ENCODE measurements around the gene TGFBR1. TPM values are rescaled to one million over a fixed set of nuclear protein-coding genes. Genes with fewer than 3 reads are reported as not detected.

TGFBR1 gene
- total and polyA plus RNA-seq, 4 donors: 25.1 to 97.6 (median 44.9) TPM

- DNase-seq (ENCODE audit: low read depth in 4 of 6, low spot score in 6 of 6): no peak
- Histone ChIP-seq H3K27me3 (ENCODE audit: control insufficient read depth, insufficient read depth, low read length) (no peaks in the 10 kb centered on the region), H3K27ac (ENCODE audit: low read depth, low read length) (no peak overlapping the region), H3K9me3 (ENCODE audit: control insufficient read depth, insufficient read depth, low read length) (no peaks in the 10 kb centered on the region), H3K4me3 (ENCODE audit: low read depth, low read length) (no peak overlapping the region), H3K36me3 (ENCODE audit: control insufficient read depth, insufficient read depth, low read length) (no peaks in the 10 kb centered on the region), H3K4me1 (ENCODE audit: control insufficient read depth, insufficient read depth, low read length) (no peaks in the 10 kb centered on the region)
- WGBS (ENCODE audit: insufficient coverage): no CpG with 5 or more reads among the region's 1 CpG
Measured at GRCh38 chr9:99128133-99128406, 23.2 kb downstream of the TGFBR1 start.

- H3K27ac ChIP-seq (ENCODE audit: low read depth, low read length): no peak overlapping the region
- H3K36me3 ChIP-seq (ENCODE audit: control insufficient read depth, insufficient read depth, low read length): no peaks in the 10 kb centered on the region
- H3K9me3 ChIP-seq (ENCODE audit: control insufficient read depth, insufficient read depth, low read length): no peaks in the 10 kb centered on the region
- no peaks in the 10 kb centered on the region for H3K27me3 ChIP-seq (ENCODE audit: control insufficient read depth, insufficient read depth, low read length)
- no peaks in the 10 kb centered on the region for H3K4me1 ChIP-seq (ENCODE audit: control insufficient read depth, insufficient read depth, low read length)
- H3K4me3 ChIP-seq (ENCODE audit: low read depth, low read length): no peak overlapping the region
- whole genome bisulfite sequencing (ENCODE audit: insufficient coverage): no CpG with 5 or more reads among the region's 1 CpG
- no peak for DNase-seq (ENCODE audit: low read depth in 4 of 6, low spot score in 6 of 6)
Measured at GRCh38 chr9:99129091-99129490, 24.2 kb downstream of the TGFBR1 start.

GRCh38 chr9:99130069-99130468, 25.2 kb downstream of the TGFBR1 start:
- H3K36me3 ChIP-seq (ENCODE audit: control insufficient read depth, insufficient read depth, low read length): no peaks in the 10 kb centered on the region
- DNase-seq (ENCODE audit: low read depth in 4 of 6, low spot score in 6 of 6): no peak
- no peaks in the 10 kb centered on the region for H3K4me1 ChIP-seq (ENCODE audit: control insufficient read depth, insufficient read depth, low read length)
- H3K27me3 ChIP-seq (ENCODE audit: control insufficient read depth, insufficient read depth, low read length): no peaks in the 10 kb centered on the region
- H3K4me3 ChIP-seq (ENCODE audit: low read depth, low read length): no peak overlapping the region
- no peak overlapping the region for H3K27ac ChIP-seq (ENCODE audit: low read depth, low read length)
- WGBS (ENCODE audit: insufficient coverage): 75% methylated on average over 1 of the region's 3 CpGs
- H3K9me3 ChIP-seq (ENCODE audit: control insufficient read depth, insufficient read depth, low read length): no peaks in the 10 kb centered on the region

DNA sequence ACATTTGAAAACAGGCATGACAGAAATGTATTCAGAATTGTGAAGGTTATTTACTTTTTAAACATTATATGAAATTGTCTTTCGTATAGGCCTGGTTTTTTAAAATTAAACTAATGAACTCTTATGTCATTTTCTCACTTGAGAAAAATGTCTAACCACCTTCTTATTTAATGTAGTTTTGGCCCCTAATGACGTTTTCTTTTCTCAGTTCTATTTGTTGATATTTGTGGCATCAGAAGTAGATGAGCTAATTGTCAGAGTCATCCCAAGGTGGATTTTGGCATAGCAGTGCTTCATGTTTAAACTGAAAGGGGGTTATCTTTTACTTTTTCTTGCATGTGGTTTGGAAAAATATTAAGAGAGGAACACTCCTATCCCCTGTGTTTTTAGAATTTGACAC, 28.2 kb downstream of the TGFBR1 start:
- no peak overlapping the region for H3K27ac ChIP-seq (ENCODE audit: low read depth, low read length)
- no peaks in the 10 kb centered on the region for H3K36me3 ChIP-seq (ENCODE audit: control insufficient read depth, insufficient read depth, low read length)
- no peaks in the 10 kb centered on the region for H3K27me3 ChIP-seq (ENCODE audit: control insufficient read depth, insufficient read depth, low read length)
- H3K4me3 ChIP-seq (ENCODE audit: low read depth, low read length): no peak overlapping the region
- DNase-seq (ENCODE audit: low read depth in 4 of 6, low spot score in 6 of 6): no peak
- no peaks in the 10 kb centered on the region for H3K4me1 ChIP-seq (ENCODE audit: control insufficient read depth, insufficient read depth, low read length)
- WGBS (ENCODE audit: insufficient coverage): no CpG with 5 or more reads among the region's 2 CpGs
- H3K9me3 ChIP-seq (ENCODE audit: control insufficient read depth, insufficient read depth, low read length): no peaks in the 10 kb centered on the region

- peaks cover 4% of the 10 kb centered on the region for H3K36me3 ChIP-seq (ENCODE audit: control insufficient read depth, insufficient read depth, low read length)
- DNase-seq (ENCODE audit: low read depth in 4 of 6, low spot score in 6 of 6): no peak
- H3K9me3 ChIP-seq (ENCODE audit: control insufficient read depth, insufficient read depth, low read length): no peaks in the 10 kb centered on the region
- H3K4me1 ChIP-seq (ENCODE audit: control insufficient read depth, insufficient read depth, low read length): no peaks in the 10 kb centered on the region
- H3K27ac ChIP-seq (ENCODE audit: low read depth, low read length): no peak overlapping the region
- H3K27me3 ChIP-seq (ENCODE audit: control insufficient read depth, insufficient read depth, low read length): no peaks in the 10 kb centered on the region
- H3K4me3 ChIP-seq (ENCODE audit: low read depth, low read length): no peak overlapping the region
Measured at GRCh38 chr9:99134893-99135341, 30.0 kb downstream of the TGFBR1 start.

- Histone ChIP-seq H3K4me3 (ENCODE audit: low read depth, low read length) (no peak overlapping the region), H3K27ac (ENCODE audit: low read depth, low read length) (no peak overlapping the region), H3K9me3 (ENCODE audit: control insufficient read depth, insufficient read depth, low read length) (no peaks in the 10 kb centered on the region), H3K27me3 (ENCODE audit: control insufficient read depth, insufficient read depth, low read length) (no peaks in the 10 kb centered on the region), H3K36me3 (ENCODE audit: control insufficient read depth, insufficient read depth, low read length) (peaks cover 4% of the 10 kb centered on the region), H3K4me1 (ENCODE audit: control insufficient read depth, insufficient read depth, low read length) (no peaks in the 10 kb centered on the region)
- peak in 2 of 6 donors; percentile 13 to 24 for DNase-seq (ENCODE audit: low read depth in 4 of 6, low spot score in 6 of 6)
- WGBS (ENCODE audit: insufficient coverage): 50% methylated on average over 3 of the region's 4 CpGs
Measured at GRCh38 chr9:99135456-99135855, 30.5 kb downstream of the TGFBR1 start.

DNA sequence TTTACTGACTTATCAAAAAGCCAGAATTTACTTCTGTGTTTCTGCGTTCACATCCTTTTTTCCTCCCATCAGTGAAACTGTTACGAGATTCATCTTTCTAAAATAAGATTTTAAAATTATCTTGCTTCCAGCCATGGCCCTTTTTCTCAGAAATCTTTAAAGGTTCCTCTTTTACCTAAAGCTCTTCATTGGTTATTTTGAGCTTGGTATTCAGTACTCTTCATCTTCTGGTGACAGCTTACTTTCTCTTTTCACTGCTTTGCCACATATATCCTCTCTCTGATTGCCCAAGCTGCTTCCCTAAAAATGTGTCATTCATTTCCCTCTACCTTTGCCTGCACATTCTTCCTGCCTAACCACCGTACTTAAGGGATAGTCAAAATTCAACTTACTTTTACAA, 32.3 kb downstream of the TGFBR1 start:
- H3K4me1 ChIP-seq (ENCODE audit: control insufficient read depth, insufficient read depth, low read length): no peaks in the 10 kb centered on the region
- 90% methylated on average over 2 of the region's 3 CpGs for WGBS (ENCODE audit: insufficient coverage)
- H3K27me3 ChIP-seq (ENCODE audit: control insufficient read depth, insufficient read depth, low read length): no peaks in the 10 kb centered on the region
- DNase-seq (ENCODE audit: low read depth in 4 of 6, low spot score in 6 of 6): no peak
- H3K27ac ChIP-seq (ENCODE audit: low read depth, low read length): no peak overlapping the region
- peaks cover 4% of the 10 kb centered on the region for H3K36me3 ChIP-seq (ENCODE audit: control insufficient read depth, insufficient read depth, low read length)
- no peaks in the 10 kb centered on the region for H3K9me3 ChIP-seq (ENCODE audit: control insufficient read depth, insufficient read depth, low read length)
- no peak overlapping the region for H3K4me3 ChIP-seq (ENCODE audit: low read depth, low read length)

- no peak overlapping the region for H3K27ac ChIP-seq (ENCODE audit: low read depth, low read length)
- H3K36me3 ChIP-seq (ENCODE audit: control insufficient read depth, insufficient read depth, low read length): peaks cover 8% of the 10 kb centered on the region
- 100% methylated on average over 1 of the region's 7 CpGs for WGBS (ENCODE audit: insufficient coverage)
- no peaks in the 10 kb centered on the region for H3K9me3 ChIP-seq (ENCODE audit: control insufficient read depth, insufficient read depth, low read length)
- DNase-seq (ENCODE audit: low read depth in 4 of 6, low spot score in 6 of 6): no peak
- no peaks in the 10 kb centered on the region for H3K27me3 ChIP-seq (ENCODE audit: control insufficient read depth, insufficient read depth, low read length)
- no peaks in the 10 kb centered on the region for H3K4me1 ChIP-seq (ENCODE audit: control insufficient read depth, insufficient read depth, low read length)
- H3K4me3 ChIP-seq (ENCODE audit: low read depth, low read length): no peak overlapping the region
Measured at GRCh38 chr9:99137891-99138290, 33.0 kb downstream of the TGFBR1 start.

GRCh38 chr9:99138424-99139284, 33.7 kb downstream of the TGFBR1 start:
- WGBS (ENCODE audit: insufficient coverage): 94% methylated on average over 4 of the region's 8 CpGs
- Histone ChIP-seq H3K27me3 (ENCODE audit: control insufficient read depth, insufficient read depth, low read length) (no peaks in the 10 kb centered on the region), H3K4me1 (ENCODE audit: control insufficient read depth, insufficient read depth, low read length) (no peaks in the 10 kb centered on the region), H3K9me3 (ENCODE audit: control insufficient read depth, insufficient read depth, low read length) (no peaks in the 10 kb centered on the region), H3K27ac (ENCODE audit: low read depth, low read length) (no peak overlapping the region), H3K36me3 (ENCODE audit: control insufficient read depth, insufficient read depth, low read length) (peaks cover 8% of the 10 kb centered on the region), H3K4me3 (ENCODE audit: low read depth, low read length) (no peak overlapping the region)
- DNase-seq (ENCODE audit: low read depth in 4 of 6, low spot score in 6 of 6): no peak

DNA sequence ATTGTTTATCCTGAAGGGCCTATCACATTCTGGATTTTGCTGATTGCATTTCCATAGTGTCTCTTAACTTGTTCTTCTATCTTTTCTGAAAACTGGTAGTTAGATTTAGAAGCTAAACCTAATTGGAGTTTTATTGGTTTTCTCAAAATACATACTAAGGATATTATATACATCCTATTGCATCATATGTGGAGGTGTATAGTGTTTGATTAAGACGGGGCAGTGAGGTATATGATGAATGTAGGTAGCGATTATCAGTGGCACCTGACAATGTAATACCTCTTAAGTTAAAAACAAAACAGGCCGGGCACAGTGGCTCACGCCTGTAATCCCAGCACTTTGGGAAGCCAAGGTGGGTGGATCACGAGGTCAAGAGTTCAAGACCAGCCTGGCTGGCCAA, 35.0 kb downstream of the TGFBR1 start:
- Histone ChIP-seq H3K27me3 (ENCODE audit: control insufficient read depth, insufficient read depth, low read length) (no peaks in the 10 kb centered on the region), H3K4me1 (ENCODE audit: control insufficient read depth, insufficient read depth, low read length) (no peaks in the 10 kb centered on the region), H3K36me3 (ENCODE audit: control insufficient read depth, insufficient read depth, low read length) (peaks cover 8% of the 10 kb centered on the region), H3K9me3 (ENCODE audit: control insufficient read depth, insufficient read depth, low read length) (no peaks in the 10 kb centered on the region), H3K27ac (ENCODE audit: low read depth, low read length) (no peak overlapping the region), H3K4me3 (ENCODE audit: low read depth, low read length) (no peak overlapping the region)
- DNase-seq (ENCODE audit: low read depth in 4 of 6, low spot score in 6 of 6): no peak
- WGBS (ENCODE audit: insufficient coverage): no CpG with 5 or more reads among the region's 5 CpGs

Measured in spinal cord (tissue), 10 donors.